GM18505 (cell line): Measurements from ENCODE around the gene LMAN1L.
A peak's percentile ranks its signal among the peaks of the same experiment; 100 is the strongest.

ENCODE experiments used
- ATAC-seq: cut with Tn5 transposase; IDR thresholded peaks from one replicate; pipeline ENCODE4 v1.9.1; 2021; ENCODE audit not compliant: unreplicated experiment
- POLR2A ChIP-seq: IDR thresholded peaks from 4 replicates; pipeline ENCODE4 v1.6.1; 2011; ENCODE audit warnings: borderline replicate concordance; ENCODE audit not compliant: insufficient read depth, insufficient read length; ENCODE audit errors: extremely low read depth

LMAN1L gene

GRCh38 chr15:74863239-74864056 lies 50.8 kb downstream of the LMAN1L start:
- TF ChIP-seq POLR2A: no peak
- no peak for ATAC-seq

GRCh38 chr15:74864296-74864695 lies 51.7 kb downstream of the LMAN1L start:
- ATAC-seq: no peak

GRCh38 chr15:74865316-74865715 lies 52.7 kb downstream of the LMAN1L start:
- TF ChIP-seq POLR2A: no peak
- no peak for ATAC-seq

More at GRCh38 chr15:74864296-74864695, 51.7 kb downstream of the LMAN1L start:
- TF ChIP-seq POLR2A: no peak

GRCh38 chr15:74866090-74866489 lies 53.5 kb downstream of the LMAN1L start:
- no peak for ATAC-seq
- no peak for TF ChIP-seq POLR2A

- TF ChIP-seq POLR2A: no peak
- ATAC-seq: no peak
Measured at GRCh38 chr15:74867466-74868038, 54.9 kb downstream of the LMAN1L start.

- no peak for TF ChIP-seq POLR2A
- no peak for ATAC-seq
Measured at GRCh38 chr15:74868059-74868458, 55.4 kb downstream of the LMAN1L start.

GRCh38 chr15:74869372-74869725 lies 56.7 kb downstream of the LMAN1L start:
- no peak for ATAC-seq
- no peak for TF ChIP-seq POLR2A

GRCh38 chr15:74869726-74870407 lies 57.2 kb downstream of the LMAN1L start:
- ATAC-seq: peak; percentile 37
- peak; percentile 54 for TF ChIP-seq POLR2A

- no peak for ATAC-seq
Measured at GRCh38 chr15:74870436-74871215, 58.0 kb downstream of the LMAN1L start.

GRCh38 chr15:74872702-74873035 lies 60.0 kb downstream of the LMAN1L start:
- TF ChIP-seq POLR2A: no peak
- no peak for ATAC-seq

More at GRCh38 chr15:74870436-74871215, 58.0 kb downstream of the LMAN1L start:
- TF ChIP-seq POLR2A: no peak

GRCh38 chr15:74873036-74873755 lies 60.6 kb downstream of the LMAN1L start, which contains the start of gene SCAMP2:
Gene SCAMP2, minus strand, starts transcription at chr15:74873365. Its CDS starts 110 bp downstream, at chr15:74873255.
- peak; percentile 70 for ATAC-seq
- TF ChIP-seq POLR2A: peak; percentile 93

- TF ChIP-seq POLR2A: no peak
- no peak for ATAC-seq
Measured at GRCh38 chr15:74873756-74874424, 61.3 kb downstream of the LMAN1L start.
